BJ (cell line): ENCODE measurements around the gene NPB. TPM values are rescaled to one million over a fixed set of nuclear protein-coding genes. Genes with fewer than 3 reads are reported as not detected.

Experiments
- CTCF ChIA-PET: fragments of 350-600 bp; formaldehyde crosslinking; extraction: SDS; loops from one replicate; lab custom pipeline; 2021; ENCODE audit warnings: antibody characterized with exemption, inconsistent platforms; lab: Yijun Ruan, JAX
- POLR2A ChIA-PET: fragments of 300-600 bp; sonication (Branson Sonifier 250); formaldehyde crosslinking; extraction: SDS; loops from one replicate; lab custom pipeline; 2021; ENCODE audit warnings: antibody characterized with exemption; lab: Charles Lee
- DNase-seq: peaks from one replicate; pipeline ENCODE4 v3.0.0-alpha.2; 2011; ENCODE audit warnings: low read depth
- H3K27me3 ChIP-seq: 2 replicates; pipeline ENCODE4 v1.6.0; 2011; ENCODE audit warnings: low read length; ENCODE audit not compliant: control insufficient read depth, insufficient read depth
- H3K36me3 ChIP-seq: 2 replicates; pipeline ENCODE4 v1.5.1; 2011; ENCODE audit warnings: low read length; ENCODE audit not compliant: control insufficient read depth, insufficient read depth
- H3K4me3 ChIP-seq: 2 replicates; pipeline ENCODE4 v1.5.1; 2011; ENCODE audit warnings: low read depth, mild to moderate bottlenecking, control low read depth, low read length
- CTCF ChIP-seq: IDR thresholded peaks from 2 replicates; pipeline ENCODE4 v1.5.1; 2011; ENCODE audit warnings: low read depth, mild to moderate bottlenecking, control low read depth, inconsistent platforms, low read length, moderate library complexity; ENCODE audit not compliant: insufficient read depth
- polyA plus RNA-seq: library from polyadenylated mRNA; depleted of rRNA; stranded (reverse); fragments of >200 nt; gene quantifications from 2 replicates; pipeline ENCODE4 v1.2.3, GENCODE V29; 2011

Gene NPB
- polyA plus RNA-seq, 1 experiment, result 0.38 TPM

- Histone ChIP-seq H3K36me3 (peaks cover 21% of the 10 kb centered on the region), H3K4me3 (peak overlapping the region; percentile 29), H3K27me3 (no peaks in the 10 kb centered on the region)
- ChIA-PET CTCF (interaction anchor here (1.0 to 1.6 kb wide), 4 partner anchors 11 to 189 kb away, joined by 3 to 6 read pairs (median 3); partner anchors contain the start of gene DCXR), POLR2A (interaction anchor here (0.8 kb wide), 1 partner anchor 115 kb away, joined by 14 read pairs; no protein-coding TSS in a partner anchor)
- TF ChIP-seq CTCF, result no peak
- DNase-seq, result no peak
Measured at GRCh38 chr17:81923302-81924260, 21.5 kb downstream of the NPB start.

GRCh38 chr17:81924557-81925532, 22.8 kb downstream of the NPB start:
- DNase-seq, result no peak
- no peak overlapping the region for H3K4me3 ChIP-seq
- CTCF ChIA-PET, result interaction anchor here (1.0 kb wide), 2 partner anchors 10 to 16 kb away, joined by 3 read pairs; no protein-coding TSS in a partner anchor
- no peaks in the 10 kb centered on the region for H3K27me3 ChIP-seq
- TF ChIP-seq CTCF, result no peak
- H3K36me3 ChIP-seq, result peaks cover 17% of the 10 kb centered on the region
- POLR2A ChIA-PET, result interaction anchor here (0.6 kb wide), 1 partner anchor 414 kb away, joined by 3 read pairs; no protein-coding TSS in a partner anchor

- H3K36me3 ChIP-seq, result peaks cover 11% of the 10 kb centered on the region
- ChIA-PET POLR2A (interaction anchor here (0.6 kb wide), 1 partner anchor 413 kb away, joined by 3 read pairs; no protein-coding TSS in a partner anchor), CTCF (interaction anchor here (0.7 to 1.1 kb wide), 4 partner anchors 8 to 105 kb away, joined by 3 read pairs; partner anchors contain the start of gene SIRT7)
- TF ChIP-seq CTCF, result no peak
- no peak for DNase-seq
- H3K27me3 ChIP-seq, result no peaks in the 10 kb centered on the region
- H3K4me3 ChIP-seq, result peak overlapping the region; percentile 90
Measured at GRCh38 chr17:81925860-81926450, 23.9 kb downstream of the NPB start.

- POLR2A ChIA-PET, result no interaction called here
- no peak for TF ChIP-seq CTCF
- Histone ChIP-seq H3K4me3 (peak overlapping the region; percentile 90), H3K36me3 (peaks cover 7% of the 10 kb centered on the region), H3K27me3 (no peaks in the 10 kb centered on the region)
- DNase-seq, result no peak
- CTCF ChIA-PET, result interaction anchor here (0.7 to 1.4 kb wide), 4 partner anchors 9 to 104 kb away, joined by 3 to 8 read pairs (median 3); partner anchors contain the start of genes NOTUM and SIRT7
Measured at GRCh38 chr17:81926451-81927151, 24.6 kb downstream of the NPB start.
